ENCODE data around the gene PEDS1. TPM values are rescaled to one million over a fixed set of nuclear protein-coding genes. Genes with fewer than 3 reads are reported as not detected.

Gene PEDS1
- total and polyA plus RNA-seq, 2 of the 4 experiments (the other 2 are of a cell fraction): 24.0 to 59.9 TPM

DNA sequence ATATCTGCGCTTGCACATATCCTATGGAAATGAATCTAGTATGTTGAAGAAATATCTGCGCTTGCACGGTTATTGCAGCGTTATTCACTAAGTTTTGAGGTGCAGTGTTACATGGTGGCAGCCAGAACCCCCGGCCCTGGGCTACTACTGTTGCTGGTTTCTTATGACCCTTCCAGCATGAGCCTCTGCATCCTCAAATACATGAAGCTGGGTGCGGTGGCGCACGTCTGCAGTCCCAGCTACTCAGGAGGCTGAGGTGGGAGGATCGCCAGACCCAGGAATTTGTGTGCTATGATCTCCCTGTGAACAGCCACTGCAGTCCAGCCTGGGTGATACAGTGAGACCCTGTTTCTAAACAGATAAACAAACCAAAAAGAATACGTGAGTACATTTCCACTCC, 27.8 kb upstream of the PEDS1 start:
- Histone ChIP-seq H3K79me1 (ENCODE audit: low read depth in 1 of 2, low read length in 2 of 2) (no peaks in the 10 kb centered on the region), H3K36me3 (ENCODE audit: control insufficient read depth, insufficient read depth, low read length) (no peaks in the 10 kb centered on the region), H3K18ac (ENCODE audit: low read depth, low read length) (no peak overlapping the region), H2BK20ac (ENCODE audit: low read depth, low read length) (no peak overlapping the region), H3K56ac (ENCODE audit: extremely low read depth, insufficient read depth, low read length) (no peak overlapping the region), H3K4ac (ENCODE audit: low read depth, low read length) (no peak overlapping the region), H3K9me1 (ENCODE audit: insufficient read depth, low read length) (no peaks in the 10 kb centered on the region), H3K23ac (ENCODE audit: low read depth, low read length) (no peak overlapping the region), H2BK15ac (ENCODE audit: low read depth, low read length) (no peak overlapping the region), H3K27ac (ENCODE audit: insufficient read depth, low read length) (no peak overlapping the region), H3K9ac (ENCODE audit: low read depth, low read length) (no peak overlapping the region), H2AK9ac (replicated peaks; ENCODE audit: low read depth, low read length, poor library complexity) (no peak overlapping the region), H4K5ac (ENCODE audit: low read depth, low read length) (no peak overlapping the region), H4K20me1 (ENCODE audit: insufficient read depth, low read length) (no peaks in the 10 kb centered on the region), H3K4me1 (ENCODE audit: control insufficient read depth, insufficient read depth, low read length) (no peaks in the 10 kb centered on the region), H2BK120ac (ENCODE audit: low read depth, low read length) (no peak overlapping the region), H2AK5ac (ENCODE audit: low read depth, low read length) (no peak overlapping the region), H2AFZ (replicated peaks; ENCODE audit: low read length, poor library complexity) (no peak overlapping the region), H3K27me3 (ENCODE audit: control insufficient read depth, insufficient read depth, low read length) (no peaks in the 10 kb centered on the region), H3K14ac (replicated peaks; ENCODE audit: low read depth, low read length) (no peak overlapping the region), H2BK5ac (ENCODE audit: low read depth, low read length, poor library complexity, severe bottlenecking) (no peak overlapping the region), H3K4me2 (ENCODE audit: low read depth, low read length) (no peak overlapping the region), H4K8ac (ENCODE audit: low read depth in 2 of 2, low read length in 2 of 2) (no peak overlapping the region), H4K91ac (ENCODE audit: insufficient read depth, low read depth, low read length) (no peak overlapping the region), H3K4me3 (ENCODE audit: insufficient read depth, low read depth, low read length) (no peak overlapping the region), H3K9me3 (ENCODE audit: control insufficient read depth, insufficient read depth, low read length) (no peaks in the 10 kb centered on the region)
- dilution Hi-C loops (cut with HindIII; ENCODE audit: low sequenced_read_pairs, unreplicated experiment) (no loop called here), intact Hi-C loops (cut with micrococcal nuclease) (no loop called here), in situ Hi-C loops (cut with MboI; ENCODE audit: low sequenced_read_pairs) (loop anchor here (10.0 kb wide), 2 partner anchors 563 to 603 kb away; no protein-coding TSS in a partner anchor)
- TF ChIP-seq, protein P1, sequence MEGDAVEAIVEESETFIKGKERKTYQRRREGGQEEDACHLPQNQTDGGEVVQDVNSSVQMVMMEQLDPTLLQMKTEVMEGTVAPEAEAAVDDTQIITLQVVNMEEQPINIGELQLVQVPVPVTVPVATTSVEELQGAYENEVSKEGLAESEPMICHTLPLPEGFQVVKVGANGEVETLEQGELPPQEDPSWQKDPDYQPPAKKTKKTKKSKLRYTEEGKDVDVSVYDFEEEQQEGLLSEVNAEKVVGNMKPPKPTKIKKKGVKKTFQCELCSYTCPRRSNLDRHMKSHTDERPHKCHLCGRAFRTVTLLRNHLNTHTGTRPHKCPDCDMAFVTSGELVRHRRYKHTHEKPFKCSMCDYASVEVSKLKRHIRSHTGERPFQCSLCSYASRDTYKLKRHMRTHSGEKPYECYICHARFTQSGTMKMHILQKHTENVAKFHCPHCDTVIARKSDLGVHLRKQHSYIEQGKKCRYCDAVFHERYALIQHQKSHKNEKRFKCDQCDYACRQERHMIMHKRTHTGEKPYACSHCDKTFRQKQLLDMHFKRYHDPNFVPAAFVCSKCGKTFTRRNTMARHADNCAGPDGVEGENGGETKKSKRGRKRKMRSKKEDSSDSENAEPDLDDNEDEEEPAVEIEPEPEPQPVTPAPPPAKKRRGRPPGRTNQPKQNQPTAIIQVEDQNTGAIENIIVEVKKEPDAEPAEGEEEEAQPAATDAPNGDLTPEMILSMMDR (conservative IDR thresholded peaks at IDR 0.05; ENCODE audit: low read depth, low read length): no peak
- TF ChIP-seq RFX5 (IDR thresholded peaks at IDR 0.05; ENCODE audit: low read depth, low read length): no peak
- TF ChIP-seq CEBPB (IDR thresholded peaks at IDR 0.05; ENCODE audit: low read depth, low read length): no peak
- no peak for TF ChIP-seq RCOR1 (IDR thresholded peaks at IDR 0.05; ENCODE audit: insufficient replicate concordance, low read length)
- no peak for TF ChIP-seq FOS (IDR thresholded peaks at IDR 0.05; ENCODE audit: low read depth, low read length)
- TF ChIP-seq, protein P2, sequence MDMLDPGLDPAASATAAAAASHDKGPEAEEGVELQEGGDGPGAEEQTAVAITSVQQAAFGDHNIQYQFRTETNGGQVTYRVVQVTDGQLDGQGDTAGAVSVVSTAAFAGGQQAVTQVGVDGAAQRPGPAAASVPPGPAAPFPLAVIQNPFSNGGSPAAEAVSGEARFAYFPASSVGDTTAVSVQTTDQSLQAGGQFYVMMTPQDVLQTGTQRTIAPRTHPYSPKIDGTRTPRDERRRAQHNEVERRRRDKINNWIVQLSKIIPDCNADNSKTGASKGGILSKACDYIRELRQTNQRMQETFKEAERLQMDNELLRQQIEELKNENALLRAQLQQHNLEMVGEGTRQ (IDR thresholded peaks at IDR 0.05; ENCODE audit: low read depth, low read length): no peak
- no peak for TF ChIP-seq MXI1 (IDR thresholded peaks at IDR 0.05; ENCODE audit: borderline replicate concordance, low read depth, low read length)
- TF ChIP-seq CHD1 (IDR thresholded peaks at IDR 0.05; ENCODE audit: low read depth, low read length): no peak
- TF ChIP-seq MAZ (IDR thresholded peaks at IDR 0.05; ENCODE audit: borderline replicate concordance, low read depth, low read length): no peak
- no peak for TF ChIP-seq RAD21 (IDR thresholded peaks at IDR 0.05; ENCODE audit: low read length)
- TF ChIP-seq, protein P3, sequence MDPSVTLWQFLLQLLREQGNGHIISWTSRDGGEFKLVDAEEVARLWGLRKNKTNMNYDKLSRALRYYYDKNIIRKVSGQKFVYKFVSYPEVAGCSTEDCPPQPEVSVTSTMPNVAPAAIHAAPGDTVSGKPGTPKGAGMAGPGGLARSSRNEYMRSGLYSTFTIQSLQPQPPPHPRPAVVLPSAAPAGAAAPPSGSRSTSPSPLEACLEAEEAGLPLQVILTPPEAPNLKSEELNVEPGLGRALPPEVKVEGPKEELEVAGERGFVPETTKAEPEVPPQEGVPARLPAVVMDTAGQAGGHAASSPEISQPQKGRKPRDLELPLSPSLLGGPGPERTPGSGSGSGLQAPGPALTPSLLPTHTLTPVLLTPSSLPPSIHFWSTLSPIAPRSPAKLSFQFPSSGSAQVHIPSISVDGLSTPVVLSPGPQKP (IDR thresholded peaks at IDR 0.05; ENCODE audit: borderline replicate concordance, low read depth, low read length): no peak
- no peak for TF ChIP-seq SMC3 (IDR thresholded peaks at IDR 0.05; ENCODE audit: low read depth, low read length)
- no peak for TF ChIP-seq NFE2L2 (IDR thresholded peaks at IDR 0.05; ENCODE audit: low read depth, low read length)
- TF ChIP-seq POLR2A (IDR thresholded peaks at IDR 0.05; ENCODE audit: low read depth, low read length): no peak
- no peak for TF ChIP-seq MAFK (IDR thresholded peaks at IDR 0.05; ENCODE audit: low read depth, low read length)
- no peak for TF ChIP-seq BHLHE40 (IDR thresholded peaks at IDR 0.05; ENCODE audit: low read depth, low read length)
- DNase-seq (no peak), ATAC-seq (ENCODE audit: low read depth) (no peak)
- no CpG with 5 or more reads among the region's 10 CpGs for WGBS, 2 experiments (ENCODE audit: extremely low coverage in 2 of 2, insufficient read length in 1 of 2)
- no TSS peak for BruUV-seq (replicated peaks)
- ChIA-PET POLR2A (ENCODE audit: unreplicated experiment) (interaction anchor here (0.6 kb wide), 1 partner anchor 25 kb away, joined by 3 read pairs; no protein-coding TSS in a partner anchor), CTCF (no interaction called here)

All from IMR-90 (cell line).